Activated CD8-positive, alpha-beta memory T cell treated with anti-CD3 and anti-CD28 coated beads, Interleukin-2, amount 50 U/mL, for 48 hours (primary cell): ENCODE measurements around the gene OR13J1.
"Not testable (repeated sequence)": the region's sequence is repeated elsewhere in the genome, so short reads cannot be mapped to it uniquely, and the experiment has no call there.

ENCODE experiments used
- DNase-seq: peaks from one replicate; pipeline ENCODE4 v3.0.0-alpha.2; 2020

OR13J1 gene

DNA sequence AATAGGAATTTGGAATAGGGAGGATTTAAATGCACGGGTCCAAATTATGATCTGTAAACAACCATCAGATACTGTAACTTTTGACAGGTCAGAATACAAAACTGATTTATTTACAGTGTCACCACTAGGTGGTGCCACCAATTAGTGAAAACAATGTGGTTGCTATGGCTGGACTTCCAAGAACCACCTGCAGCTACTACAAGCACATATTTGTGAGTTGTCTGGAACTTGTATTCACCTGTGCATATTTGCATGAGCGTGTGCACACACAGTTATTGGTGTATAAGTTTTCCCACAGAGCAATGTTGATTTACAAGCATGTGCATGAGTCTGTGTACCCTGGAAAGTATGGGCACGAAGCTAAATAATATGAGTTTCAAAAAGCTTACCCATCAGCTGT lies 32.8 kb upstream of the OR13J1 start:
- no peak for DNase-seq

GRCh38 chr9:35899021-35899420 lies 28.8 kb upstream of the OR13J1 start:
- no peak for DNase-seq

GRCh38 chr9:35898337-35898736 lies 28.1 kb upstream of the OR13J1 start:
- no peak for DNase-seq

DNA sequence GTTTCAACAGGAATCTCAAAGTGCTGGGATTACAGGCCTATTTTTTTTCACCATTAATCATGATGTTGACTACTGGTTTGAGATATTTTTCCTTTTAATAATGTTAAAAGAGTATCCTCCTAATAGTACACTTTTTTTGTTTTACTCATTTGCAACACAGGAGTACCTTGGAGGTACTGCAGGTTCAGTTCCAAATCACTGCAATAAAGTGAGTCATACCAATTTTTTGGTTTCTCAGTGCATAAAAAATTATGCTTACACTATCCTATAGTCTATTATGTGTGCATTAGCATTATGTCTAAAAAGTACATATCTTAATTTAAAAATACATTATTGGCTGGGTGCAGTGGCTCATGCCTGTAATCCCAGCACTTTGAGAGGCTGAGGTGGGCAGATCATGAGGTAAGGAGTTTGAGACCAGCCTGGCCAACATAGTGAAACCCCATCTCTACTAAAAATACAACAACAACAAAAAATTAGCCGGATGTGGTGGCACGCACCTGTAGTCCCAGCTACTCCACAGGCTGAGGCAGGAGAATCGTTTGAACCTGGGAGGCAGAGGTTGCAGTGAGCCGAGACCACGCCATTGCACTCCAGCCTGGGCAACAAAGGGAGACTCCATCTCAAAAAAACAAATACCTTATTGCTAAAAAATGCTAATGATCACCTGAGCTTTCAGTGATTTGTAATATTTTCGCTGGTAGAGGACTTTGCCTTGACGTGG lies 27.3 kb upstream of the OR13J1 start:
- not testable (repeated sequence) for DNase-seq

GRCh38 chr9:35896570-35896969 lies 26.4 kb upstream of the OR13J1 start:
- DNase-seq, result no peak

- no peak for DNase-seq
Measured at GRCh38 chr9:35892051-35892450, 21.9 kb upstream of the OR13J1 start.

DNA sequence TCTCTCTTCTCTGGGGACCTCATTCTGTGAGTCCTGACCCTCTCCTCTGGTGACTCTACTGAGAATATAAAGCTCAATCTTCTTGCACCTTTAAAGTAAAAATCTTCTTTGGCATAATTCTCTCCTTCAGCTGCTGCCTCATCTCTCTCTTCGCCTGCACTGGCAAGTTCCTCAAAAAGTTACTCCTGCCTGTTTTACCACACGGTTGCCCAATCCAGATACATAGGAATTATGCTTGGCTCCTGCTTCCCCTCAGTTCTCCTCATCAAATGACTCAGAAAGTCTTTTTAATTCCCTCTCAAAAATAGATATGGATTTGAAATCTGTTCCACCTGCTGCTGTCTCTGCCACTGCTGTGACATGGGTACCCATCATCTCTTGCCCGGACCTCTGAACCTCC lies 21.4 kb upstream of the OR13J1 start:
- no peak for DNase-seq

GRCh38 chr9:35884908-35885307 lies 14.7 kb upstream of the OR13J1 start:
- DNase-seq, result not testable (repeated sequence)

- DNase-seq, result no peak
Measured at GRCh38 chr9:35882996-35883395, 12.8 kb upstream of the OR13J1 start.

DNA sequence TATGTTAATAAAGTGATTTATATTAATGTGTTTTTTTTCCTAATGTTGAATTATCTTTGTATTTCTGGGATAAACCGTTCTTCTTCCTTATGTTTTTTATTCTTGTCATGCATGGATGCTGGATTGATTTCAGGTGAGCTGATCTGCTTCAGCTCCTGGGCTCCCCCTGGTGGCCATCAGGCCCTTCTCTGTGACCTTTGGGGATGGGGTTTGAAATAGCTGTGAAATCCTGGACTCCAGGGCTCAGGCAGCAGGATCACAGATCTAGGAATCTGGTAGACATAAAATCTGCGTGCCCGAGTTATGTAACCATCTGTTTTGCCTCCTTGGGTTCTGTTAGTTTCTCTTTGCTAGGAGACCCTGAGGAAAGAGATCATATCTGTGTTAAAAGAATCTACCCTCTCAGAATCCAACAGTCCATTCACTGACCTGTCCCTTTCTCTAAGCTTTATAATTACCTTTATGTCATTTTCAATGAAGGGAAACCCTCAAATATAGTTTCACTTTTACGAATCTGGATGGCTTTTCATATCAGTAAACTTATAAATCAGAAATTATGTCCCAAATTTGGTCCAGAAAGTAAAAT lies 12.2 kb upstream of the OR13J1 start:
- peak; percentile 92 for DNase-seq

- no peak for DNase-seq
Measured at GRCh38 chr9:35872505-35872904, 2.3 kb upstream of the OR13J1 start.

- peak; percentile 37 for DNase-seq
Measured at GRCh38 chr9:35871545-35871944, 1.3 kb upstream of the OR13J1 start.

- peak; percentile 35 for DNase-seq
Measured at GRCh38 chr9:35869621-35870216, 482 bp downstream of the OR13J1 start.

DNA sequence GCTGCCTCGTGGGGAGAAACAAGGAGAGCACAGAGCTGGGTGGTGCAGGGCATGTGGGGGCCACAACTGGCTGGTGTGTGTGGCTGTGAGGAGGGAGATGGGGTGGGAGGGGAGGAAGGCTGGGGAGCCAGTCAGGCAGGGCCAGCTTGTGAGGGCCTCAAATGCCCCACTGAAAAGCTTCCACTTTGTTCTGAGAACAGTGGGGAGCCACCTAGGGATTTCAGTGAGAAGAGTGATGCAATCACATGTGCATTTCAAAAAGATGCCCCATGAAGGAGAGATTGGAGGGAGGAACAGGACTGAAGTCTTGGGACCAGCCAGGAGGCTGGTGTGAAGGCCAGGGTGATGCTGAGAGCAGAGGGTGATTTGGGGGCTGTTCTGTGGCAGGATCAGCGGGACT lies 1.3 kb downstream of the OR13J1 start:
- DNase-seq, result no peak

DNA sequence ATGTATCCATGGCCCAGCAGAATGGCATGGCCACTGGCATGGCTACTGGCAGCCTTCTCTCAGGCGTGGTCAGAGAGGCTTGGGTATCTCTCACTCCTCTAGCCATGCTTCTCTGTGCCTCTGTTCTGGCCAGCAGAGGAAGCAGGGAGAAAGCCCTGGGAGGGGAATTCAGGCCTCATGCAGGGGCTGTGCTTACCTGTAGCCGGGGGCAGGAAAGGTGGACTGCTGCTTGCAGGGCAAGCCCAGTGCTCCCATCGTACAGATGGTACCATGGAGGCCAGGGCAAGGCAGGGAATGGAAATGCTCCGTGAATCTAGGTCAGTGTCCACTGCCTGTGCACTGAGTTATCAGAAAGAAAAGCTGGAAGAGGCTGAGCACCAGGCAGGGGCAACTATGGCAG lies 2.7 kb downstream of the OR13J1 start:
- peak; percentile 23 for DNase-seq

DNA sequence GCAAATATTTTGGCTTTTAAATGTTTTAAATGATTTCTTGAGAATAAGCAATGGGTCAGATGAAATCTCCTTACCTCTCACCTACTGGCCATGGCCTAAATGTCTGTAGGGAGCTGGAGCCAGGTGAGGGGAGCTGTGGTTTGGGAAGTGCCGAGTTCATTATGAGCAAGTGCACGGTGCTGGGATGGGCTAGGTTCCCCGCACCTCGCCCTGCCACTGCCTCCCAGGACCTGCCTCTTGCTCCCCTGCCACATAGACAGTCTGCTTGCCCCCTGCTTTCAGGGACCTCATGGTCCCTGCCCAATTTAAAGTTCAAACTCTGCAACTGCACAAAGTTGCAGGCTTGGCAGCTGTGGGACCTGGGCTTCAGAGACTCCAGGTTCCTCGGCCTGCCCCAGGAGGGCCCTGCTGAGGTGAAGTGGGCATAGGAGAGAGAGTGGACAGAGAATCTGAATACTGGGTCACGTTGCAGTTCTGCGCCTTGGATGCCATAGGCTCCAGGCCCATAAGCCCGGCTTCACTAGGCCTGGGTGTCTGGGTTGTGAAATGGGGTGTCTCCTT lies 5.4 kb downstream of the OR13J1 start:
- DNase-seq, result peak; percentile 13

GRCh38 chr9:35863583-35863982 lies 6.6 kb downstream of the OR13J1 start:
- DNase-seq, result peak; percentile 36

- DNase-seq, result no peak
Measured at GRCh38 chr9:35862328-35862727, 7.9 kb downstream of the OR13J1 start.

GRCh38 chr9:35861161-35861897 lies 8.9 kb downstream of the OR13J1 start:
- no peak for DNase-seq

DNA sequence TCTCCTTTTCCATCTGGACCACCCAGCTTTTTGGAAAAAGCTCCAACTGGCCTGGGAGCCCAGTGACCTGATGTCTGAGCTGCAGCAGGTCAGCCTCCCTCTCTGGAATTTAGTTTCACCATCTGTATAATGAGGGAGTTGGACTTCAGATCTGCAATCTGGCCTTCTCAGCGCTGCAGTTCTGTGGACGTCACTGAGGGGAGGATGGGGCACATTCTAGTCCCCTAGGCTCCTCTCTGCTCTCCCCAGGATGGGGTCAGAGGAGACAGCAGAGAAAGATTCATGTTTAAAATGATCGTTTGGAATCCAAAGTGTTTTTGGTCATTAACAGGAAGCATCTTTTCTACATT lies 10.2 kb downstream of the OR13J1 start:
- DNase-seq, result no peak

DNA sequence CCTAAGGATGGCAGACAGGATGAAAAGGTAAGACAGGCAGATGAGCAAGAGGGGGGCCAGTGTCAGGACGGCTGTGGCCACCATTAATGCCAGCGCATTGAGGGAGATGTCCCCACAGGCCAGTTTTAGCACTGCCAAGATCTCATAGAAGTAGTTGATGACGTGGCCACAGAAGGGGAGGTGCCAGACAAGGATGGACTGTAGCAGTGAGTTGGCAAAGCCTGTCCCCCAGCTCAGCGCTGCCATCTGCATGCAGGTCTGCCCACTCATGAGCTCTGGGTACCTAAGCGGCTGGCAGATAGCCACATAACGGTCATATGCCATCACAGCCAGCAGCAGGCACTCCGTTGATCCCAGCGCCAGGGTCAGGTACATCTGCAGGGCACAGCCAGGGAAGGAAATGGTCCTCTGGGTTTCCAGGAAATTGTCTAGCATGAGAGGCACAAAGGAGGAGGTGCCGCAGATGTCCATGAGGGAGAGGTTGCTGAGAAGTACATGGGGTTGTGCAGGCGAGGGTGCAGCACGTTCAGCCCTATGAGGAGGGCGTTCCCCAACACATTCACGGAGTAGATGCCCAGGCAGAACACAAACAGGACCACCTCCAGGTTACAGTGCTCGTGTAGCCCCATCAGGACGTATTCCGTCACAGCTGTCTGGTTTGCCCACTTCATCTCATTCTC lies 10.8 kb downstream of the OR13J1 start:
- DNase-seq, result peak; percentile 43

DNA sequence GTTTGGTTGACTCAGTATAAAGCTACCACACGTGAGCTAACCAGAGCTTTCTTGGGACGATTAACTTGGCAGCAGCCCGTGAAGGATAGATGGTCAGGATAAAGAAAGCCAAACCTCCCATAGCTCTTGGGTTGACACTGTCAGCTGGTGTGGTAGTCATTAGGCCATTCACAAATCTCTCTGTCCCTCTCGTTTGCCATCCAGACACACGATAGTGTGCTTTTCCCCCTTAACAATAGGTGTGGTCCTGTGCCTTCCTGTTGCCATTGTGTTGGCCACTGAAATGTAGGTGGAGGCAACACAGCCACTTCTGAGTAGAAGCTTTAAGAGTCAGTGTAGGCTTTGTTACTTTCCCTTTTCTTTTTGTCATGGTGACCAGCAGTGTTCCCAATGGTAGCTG lies 11.7 kb downstream of the OR13J1 start:
- peak; percentile 7 for DNase-seq

DNA sequence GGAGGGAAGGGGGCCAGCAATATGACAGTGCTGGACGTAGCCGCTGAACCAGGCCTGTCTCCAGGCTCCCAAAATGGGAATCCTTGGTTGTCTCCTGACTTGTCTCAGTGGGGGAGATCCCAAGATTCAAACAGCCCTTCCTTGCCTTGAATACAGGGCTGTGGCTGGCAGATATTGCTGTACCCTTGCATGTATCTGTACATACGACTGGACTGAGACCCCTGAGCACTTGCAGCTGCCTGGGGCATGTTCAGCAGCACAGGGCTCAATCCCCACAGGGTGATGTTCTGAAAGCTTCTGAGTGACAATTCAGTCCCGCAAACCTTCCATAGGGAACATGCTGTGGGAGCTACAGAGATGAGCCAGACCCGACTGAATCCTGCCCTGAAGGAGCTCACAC lies 13.3 kb downstream of the OR13J1 start:
- peak; percentile 13 for DNase-seq
